Measurements from ENCODE around the gene NEB. TPM values are rescaled to one million over a fixed set of nuclear protein-coding genes. Genes with fewer than 3 reads are reported as not detected.

Gene NEB
- polyA plus RNA-seq, 1 donor from 2014 or later, result 1.4 TPM

DNA sequence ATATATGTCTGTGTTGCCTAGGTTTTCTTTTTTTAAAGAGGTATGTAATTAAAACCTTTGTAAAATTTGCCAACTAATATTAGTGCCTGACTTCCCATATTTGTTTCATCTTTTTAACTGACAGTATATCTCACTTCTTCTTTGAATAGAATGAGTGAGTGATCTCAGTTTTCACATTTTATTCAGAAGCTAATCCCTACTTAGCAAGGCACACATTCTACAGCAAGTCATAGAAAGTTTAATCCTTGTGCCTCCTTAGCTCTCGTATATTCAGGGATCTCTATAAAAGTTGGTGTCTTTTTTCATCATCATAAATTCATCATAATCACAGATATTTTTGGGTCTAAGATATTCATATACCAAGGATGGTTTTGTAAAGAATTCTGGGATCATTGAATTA is 258.0 kb downstream of the NEB start:
- Mint-ChIP-seq H3K4me1 (peaks cover 0 to 1% (median 0%) of the 10 kb centered on the region in 3 donors), H3K27me3 (no peaks in the 10 kb centered on the region), H3K36me3 (peaks cover 19% of the 10 kb centered on the region), H3K4me3 (no peak overlapping the region), H3K9me3 (no peaks in the 10 kb centered on the region), H3K27ac (no peak overlapping the region)

DNA sequence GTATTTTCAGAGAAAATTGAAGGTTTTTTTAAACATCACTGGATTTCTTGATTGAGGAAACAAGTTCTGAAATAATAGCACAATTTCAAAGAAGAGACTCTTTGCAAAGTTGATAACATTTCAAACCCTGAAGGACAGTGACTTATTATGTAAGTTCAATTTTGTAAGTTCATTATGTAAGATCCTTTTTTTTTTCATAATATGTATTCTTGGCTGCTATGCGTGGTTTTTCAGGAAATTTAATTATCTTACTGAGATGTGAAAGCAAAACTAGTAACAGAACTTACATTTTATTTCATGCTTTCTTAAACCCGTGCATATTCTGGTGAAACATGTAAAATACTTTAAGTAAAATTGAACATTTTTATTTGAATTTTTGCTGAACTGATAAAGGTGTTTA is 259.2 kb downstream of the NEB start:
- H3K27me3 Mint-ChIP-seq, result no peaks in the 10 kb centered on the region
- peaks cover 24% of the 10 kb centered on the region for H3K36me3 Mint-ChIP-seq
- peaks cover 0 to 1% (median 0%) of the 10 kb centered on the region in 3 donors for H3K4me1 Mint-ChIP-seq
- no peak overlapping the region for H3K4me3 Mint-ChIP-seq
- no peak overlapping the region for H3K27ac Mint-ChIP-seq
- H3K9me3 Mint-ChIP-seq, result no peaks in the 10 kb centered on the region

DNA sequence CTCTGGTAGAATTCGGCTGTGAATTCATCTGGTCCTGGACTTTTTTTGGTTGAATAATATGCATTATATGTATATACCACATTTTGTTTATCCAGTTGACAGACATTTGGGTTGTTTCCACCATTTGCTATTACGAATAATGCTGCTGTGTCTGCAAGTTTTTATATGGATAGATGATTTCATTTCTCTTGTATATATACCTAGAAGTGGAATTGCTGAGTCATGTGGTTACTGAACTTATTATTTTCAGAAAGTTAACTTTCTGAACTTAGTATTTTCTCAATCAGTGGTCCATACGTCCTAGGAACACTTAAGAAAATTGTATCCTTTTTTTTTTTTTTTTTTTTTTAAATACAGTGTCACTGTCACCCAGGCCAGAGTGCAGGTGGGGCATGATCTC is 261.3 kb downstream of the NEB start:
- H3K27me3 Mint-ChIP-seq, result no peaks in the 10 kb centered on the region
- peaks cover 0 to 3% (median 0%) of the 10 kb centered on the region in 3 donors for H3K9me3 Mint-ChIP-seq
- H3K4me3 Mint-ChIP-seq, result no peak overlapping the region
- H3K36me3 Mint-ChIP-seq, result peaks cover 27% of the 10 kb centered on the region
- no peak overlapping the region for H3K27ac Mint-ChIP-seq
- H3K4me1 Mint-ChIP-seq, result peaks cover 0 to 1% (median 0%) of the 10 kb centered on the region in 3 donors

- Mint-ChIP-seq H3K9me3 (peaks cover 0 to 3% (median 0%) of the 10 kb centered on the region in 3 donors), H3K27me3 (no peaks in the 10 kb centered on the region), H3K27ac (no peak overlapping the region), H3K4me1 (no peaks in the 10 kb centered on the region), H3K4me3 (no peak overlapping the region), H3K36me3 (peaks cover 27% of the 10 kb centered on the region)
Observed at GRCh38 chr2:151470556-151470955, 263.7 kb downstream of the NEB start.

DNA sequence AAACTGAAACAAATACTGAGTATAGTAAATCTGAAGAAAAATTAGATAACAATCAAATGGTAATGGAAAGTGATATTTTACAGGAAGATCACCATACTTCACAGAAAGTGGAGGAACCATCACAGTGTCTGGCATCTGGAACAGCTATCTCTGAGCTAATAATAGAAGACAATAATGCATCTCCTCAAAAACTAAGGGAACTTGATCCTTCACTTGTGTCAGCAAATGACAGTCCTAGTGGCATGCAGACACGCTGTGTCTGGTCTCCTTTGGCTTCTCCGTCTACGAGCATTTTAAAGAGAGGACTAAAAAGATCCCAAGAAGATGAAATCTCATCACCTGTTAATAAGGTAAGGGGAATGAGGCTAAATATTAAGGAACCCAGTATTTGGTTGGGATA is 268.5 kb downstream of the NEB start:
- Mint-ChIP-seq H3K27ac (no peak overlapping the region), H3K36me3 (peaks cover 18% of the 10 kb centered on the region)

DNA sequence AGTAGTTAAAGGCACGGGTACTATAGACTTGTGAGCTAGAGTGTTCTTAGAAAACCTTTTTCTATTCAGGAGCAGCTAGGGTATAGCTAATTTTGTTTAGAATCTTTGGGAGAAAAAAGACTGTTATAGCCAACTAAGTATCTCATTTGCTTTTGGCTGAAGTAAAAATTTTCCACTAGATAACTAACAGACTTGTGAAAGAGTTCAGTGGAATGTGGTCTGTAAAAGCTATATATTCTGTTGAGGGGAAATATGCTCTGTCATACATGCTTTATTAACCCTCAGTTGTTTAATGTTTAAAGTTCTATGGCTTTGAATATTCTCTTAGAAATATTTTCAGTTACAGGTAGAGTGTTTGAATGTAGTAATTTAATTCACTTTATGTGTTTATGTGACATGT is 274.9 kb downstream of the NEB start:
- Mint-ChIP-seq H3K4me3 (no peak overlapping the region), H3K9me3 (peaks cover 0 to 2% (median 0%) of the 10 kb centered on the region in 3 donors), H3K36me3 (peaks cover 11% of the 10 kb centered on the region), H3K4me1 (peaks cover 0 to 1% (median 0%) of the 10 kb centered on the region in 3 donors), H3K27me3 (no peaks in the 10 kb centered on the region), H3K27ac (no peak overlapping the region)

More for the DNA sequence above, 268.5 kb downstream of the NEB start:
- Mint-ChIP-seq H3K27me3 (no peaks in the 10 kb centered on the region), H3K9me3 (peaks cover 0 to 3% (median 2%) of the 10 kb centered on the region in 3 donors), H3K4me3 (no peak overlapping the region), H3K4me1 (no peaks in the 10 kb centered on the region)

- H3K36me3 Mint-ChIP-seq, result peaks cover 5% of the 10 kb centered on the region
- H3K27ac Mint-ChIP-seq, result no peak overlapping the region
- H3K4me3 Mint-ChIP-seq, result no peak overlapping the region
Observed at GRCh38 chr2:151439127-151439526, 295.1 kb downstream of the NEB start.

GRCh38 chr2:151438506-151438905 is 295.8 kb downstream of the NEB start:
- Mint-ChIP-seq H3K36me3 (peaks cover 5% of the 10 kb centered on the region), H3K27ac (peak overlapping the region in 2 of 3 donors; percentile 10 to 35), H3K27me3 (no peaks in the 10 kb centered on the region), H3K9me3 (no peaks in the 10 kb centered on the region), H3K4me1 (peaks cover 0 to 3% (median 0%) of the 10 kb centered on the region in 3 donors), H3K4me3 (no peak overlapping the region)

More at GRCh38 chr2:151439127-151439526, 295.1 kb downstream of the NEB start:
- Mint-ChIP-seq H3K9me3 (no peaks in the 10 kb centered on the region), H3K4me1 (peaks cover 0 to 3% (median 0%) of the 10 kb centered on the region in 3 donors), H3K27me3 (no peaks in the 10 kb centered on the region)

DNA sequence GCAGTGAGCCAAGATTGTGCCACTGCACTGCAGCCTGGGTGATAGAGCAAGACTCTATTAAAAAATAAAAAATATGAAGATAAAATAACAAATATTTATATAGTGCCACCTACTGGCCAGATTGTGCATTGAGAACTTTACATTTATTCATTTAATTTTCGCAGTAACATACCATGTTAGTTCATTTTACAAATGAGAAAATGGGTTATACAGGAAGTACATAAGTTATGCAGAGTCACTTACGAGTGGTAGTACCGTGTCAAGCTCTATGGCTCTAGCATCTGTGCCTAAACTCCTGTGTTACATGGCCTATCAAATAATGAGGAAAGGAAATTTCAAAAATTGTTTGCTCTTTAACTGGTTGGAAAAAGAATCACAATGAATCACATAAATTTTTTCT is 296.6 kb downstream of the NEB start:
- Mint-ChIP-seq H3K9me3 (no peaks in the 10 kb centered on the region), H3K27me3 (no peaks in the 10 kb centered on the region), H3K4me1 (peaks cover 0 to 3% (median 0%) of the 10 kb centered on the region in 3 donors), H3K36me3 (peaks cover 5% of the 10 kb centered on the region), H3K4me3 (no peak overlapping the region), H3K27ac (peak overlapping the region in 1 of 3 donors; percentile 47)

Other genes starting within 250 kb of the NEB start
- gene ARL5A, start 93.9 kb upstream of the NEB start, polyA plus RNA-seq, result 70.7 TPM